IMR-90 (cell line): ENCODE data around the gene GRM8. TPM values are rescaled to one million over a fixed set of nuclear protein-coding genes. Genes with fewer than 3 reads are reported as not detected.

Experiments
- ATAC-seq: fragments of 200-7000 bp; cut with Tn5 transposase; 2 replicates; pipeline ENCODE4 v1.9.1; 2020; ENCODE audit warnings: low read depth, mild to moderate bottlenecking, moderate library complexity
- BruUV-seq: library from RNA; stranded (reverse); fragments of 400-500 nt; replicated peaks from 2 replicates; lab custom pipeline; 2021; lab: Mats Ljungman, UMichigan
- CTCF ChIA-PET: fragments of 300-600 bp; formaldehyde crosslinking; extraction: SDS; loops from one replicate; lab custom pipeline; 2021; ENCODE audit warnings: antibody characterized with exemption; lab: Yijun Ruan, JAX
- POLR2A ChIA-PET: fragments of 300-600 bp; sonication (Branson Sonifier 250); formaldehyde crosslinking; loops from one replicate; lab custom pipeline; 2022; ENCODE audit warnings: antibody characterized with exemption; ENCODE audit not compliant: unreplicated experiment; lab: Charles Lee
- DNase-seq: peaks from one replicate; pipeline ENCODE4 v3.0.0; 2013
- H2AFZ ChIP-seq: replicated peaks from 2 replicates; pipeline ENCODE3; 2013; ENCODE audit warnings: low read length, mild to moderate bottlenecking; ENCODE audit not compliant: poor library complexity
- H2AK5ac ChIP-seq: 2 replicates; pipeline ENCODE4 v1.6.1; 2013; ENCODE audit warnings: low read depth, low read length, inconsistent platforms
- H2AK9ac ChIP-seq: replicated peaks from 2 replicates; pipeline ENCODE3; 2013; ENCODE audit warnings: mild to moderate bottlenecking, low read depth, low read length, moderate library complexity; ENCODE audit not compliant: poor library complexity
- H2BK120ac ChIP-seq: 2 replicates; pipeline ENCODE4 v1.6.1; 2013; ENCODE audit warnings: low read depth, low read length, inconsistent platforms
- H2BK15ac ChIP-seq: 3 replicates; pipeline ENCODE4 v1.6.1; 2013; ENCODE audit warnings: low read depth, low read length, inconsistent platforms
- H2BK20ac ChIP-seq: 2 replicates; pipeline ENCODE4 v1.6.1; 2013; ENCODE audit warnings: low read depth, mild to moderate bottlenecking, inconsistent platforms, low read length, moderate library complexity
- H2BK5ac ChIP-seq: 2 replicates; pipeline ENCODE4 v1.6.1; 2013; ENCODE audit warnings: mild to moderate bottlenecking, low read depth, low read length, inconsistent platforms; ENCODE audit not compliant: poor library complexity, severe bottlenecking
- H3K14ac ChIP-seq: replicated peaks from 2 replicates; pipeline ENCODE4 v1.6.1; 2013; ENCODE audit warnings: low read depth, low read length, inconsistent platforms
- H3K18ac ChIP-seq: 2 replicates; pipeline ENCODE4 v1.6.1; 2013; ENCODE audit warnings: low read depth, low read length, control low read depth
- H3K23ac ChIP-seq: 2 replicates; pipeline ENCODE4 v1.6.1; 2013; ENCODE audit warnings: low read depth, low read length, inconsistent platforms
- H3K27ac ChIP-seq: 2 replicates; pipeline ENCODE4 v1.5.1; 2013; ENCODE audit warnings: mild to moderate bottlenecking, control low read depth, low read length; ENCODE audit not compliant: insufficient read depth
- H3K27me3 ChIP-seq: 2 replicates; pipeline ENCODE4 v1.6.1; 2013; ENCODE audit warnings: low read length; ENCODE audit not compliant: control insufficient read depth, insufficient read depth
- H3K36me3 ChIP-seq: 2 replicates; pipeline ENCODE4 v1.6.1; 2013; ENCODE audit warnings: low read length, mixed read lengths; ENCODE audit not compliant: control insufficient read depth, insufficient read depth
- H3K4ac ChIP-seq: 2 replicates; pipeline ENCODE4 v1.6.1; 2013; ENCODE audit warnings: low read depth, low read length, inconsistent platforms
- H3K4me1 ChIP-seq: 2 replicates; pipeline ENCODE4 v1.6.1; 2013; ENCODE audit warnings: low read length, mixed read lengths; ENCODE audit not compliant: control insufficient read depth, insufficient read depth
- H3K4me2 ChIP-seq: 2 replicates; pipeline ENCODE4 v1.6.1; 2013; ENCODE audit warnings: low read depth, mild to moderate bottlenecking, control low read depth, low read length, moderate library complexity
- H3K4me3 ChIP-seq: 2 replicates; pipeline ENCODE4 v1.5.1; 2013; ENCODE audit warnings: low read depth, mild to moderate bottlenecking, control low read depth, low read length, moderate library complexity; ENCODE audit not compliant: insufficient read depth
- H3K56ac ChIP-seq: 2 replicates; pipeline ENCODE4 v1.6.1; 2013; ENCODE audit warnings: low read length, inconsistent platforms; ENCODE audit not compliant: insufficient read depth; ENCODE audit errors: extremely low read depth
- H3K79me1 ChIP-seq, 2 experiments: 2 replicates each; pipeline ENCODE4 v1.6.1; 2013; ENCODE audit warnings: low read length in 2 of 2, inconsistent platforms in 1 of 2, low read depth in 1 of 2
- H3K9ac ChIP-seq: 2 replicates; pipeline ENCODE4 v1.6.1; 2013; ENCODE audit warnings: low read depth, low read length, control low read depth
- H3K9me1 ChIP-seq: 2 replicates; pipeline ENCODE4 v1.6.1; 2013; ENCODE audit warnings: low read length, inconsistent platforms; ENCODE audit not compliant: insufficient read depth
- H3K9me3 ChIP-seq: 2 replicates; pipeline ENCODE4 v1.6.1; 2013; ENCODE audit warnings: low read length; ENCODE audit not compliant: control insufficient read depth, insufficient read depth
- H4K20me1 ChIP-seq: 2 replicates; pipeline ENCODE4 v1.6.1; 2013; ENCODE audit warnings: low read length, inconsistent platforms; ENCODE audit not compliant: insufficient read depth
- H4K5ac ChIP-seq: 2 replicates; pipeline ENCODE4 v1.6.1; 2013; ENCODE audit warnings: mild to moderate bottlenecking, low read depth, low read length, control low read depth
- H4K8ac ChIP-seq, 2 experiments: 2 replicates each; pipeline ENCODE4 v1.6.1; 2013; ENCODE audit warnings: low read depth in 2 of 2, low read length in 2 of 2, control low read depth in 1 of 2, inconsistent platforms in 1 of 2
- H4K91ac ChIP-seq: 2 replicates; pipeline ENCODE4 v1.6.1; 2013; ENCODE audit warnings: low read depth, low read length, inconsistent platforms; ENCODE audit not compliant: insufficient read depth
- CTCF ChIP-seq: conservative IDR thresholded peaks from 2 replicates; pipeline ENCODE4 v1.5.1; 2012; ENCODE audit warnings: mild to moderate bottlenecking, low read depth, low read length, improper control_type of control experiment
- MAFK ChIP-seq: IDR thresholded peaks from 2 replicates; pipeline ENCODE4 v1.6.1; 2012; ENCODE audit warnings: low read depth, low read length, improper control_type of control experiment
- MXI1 ChIP-seq: IDR thresholded peaks from 2 replicates; pipeline ENCODE4 v1.6.1; 2012; ENCODE audit warnings: low read depth, mild to moderate bottlenecking, low read length, moderate library complexity, borderline replicate concordance
- RAD21 ChIP-seq: IDR thresholded peaks from 2 replicates; pipeline ENCODE4 v1.6.1; 2012; ENCODE audit warnings: low read length, improper control_type of control experiment
- WGBS, 2 experiments: methylation state at CpG; one replicate each; pipeline versions ENCODE4 v1.1.5 to v1.1.7; 2013; ENCODE audit warnings: missing lambda C conversion rate in 2 of 2; ENCODE audit not compliant: insufficient read length in 1 of 2; ENCODE audit errors: extremely low coverage in 2 of 2; 5-methylcytosine and 5-hydroxymethylcytosine counted together
- dilution Hi-C: fragments of 300-500 bp; cut with HindIII; formaldehyde crosslinking; loops from one replicate; pipeline ENCODE4 v1.14.3; 2018; ENCODE audit warnings: low sequenced_read_pairs; ENCODE audit not compliant: unreplicated experiment
- in situ Hi-C: fragments of 300-500 bp; cut with MboI; formaldehyde crosslinking; loops from 3 replicates; pipeline ENCODE4 v1.14.3; 2019; ENCODE audit warnings: low sequenced_read_pairs, inconsistent platforms, mixed read lengths
- intact Hi-C: fragments of 100-400 bp; cut with micrococcal nuclease; formaldehyde crosslinking; loops from 2 replicates; pipeline ENCODE4 v1.10.0; 2022
- polyA plus RNA-seq, 3 experiments: library from polyadenylated mRNA; depleted of rRNA; stranded (reverse); fragments of >200 nt; gene quantifications; 2 replicates each; pipeline ENCODE4 v1.2.3, GENCODE V29; 2012; ENCODE audit warnings: low replicate concordance in 1 of 3
- total RNA-seq: library from RNA; depleted of rRNA; stranded (reverse); fragments of >200 nt; gene quantifications from 2 replicates; pipeline ENCODE4 v1.2.3, GENCODE V29; 2012
- TF ChIP-seq, protein P1 (sequence below): fragments of 150-350 bp; IDR thresholded peaks from 2 replicates; pipeline ENCODE4 v1.6.1; 2017; ENCODE audit warnings: mild to moderate bottlenecking, antibody characterized with exemption, low read length, low read depth

Gene GRM8
- total and polyA plus RNA-seq, 2 of the 4 experiments (the other 2 are of a cell fraction): not detected

- intact Hi-C loops: no loop called here
- H3K27me3 ChIP-seq: no peaks in the 10 kb centered on the region
- no peak overlapping the region for H3K23ac ChIP-seq
- no peaks in the 10 kb centered on the region for H4K20me1 ChIP-seq
- no peak overlapping the region for H3K9ac ChIP-seq
- no peak overlapping the region for H3K56ac ChIP-seq
- no peak overlapping the region for H2AK5ac ChIP-seq
- in situ Hi-C loops: no loop called here
- no peak overlapping the region for H2BK5ac ChIP-seq
- H3K9me3 ChIP-seq: 0 out of 2 replicates have a peak, but pooled peaks cover 3% of the 10 kb centered on the region
- H3K4me2 ChIP-seq: no peak overlapping the region
- TF ChIP-seq RAD21 (no peak), MAFK (no peak), MXI1 (no peak), CTCF (no peak)
- TF ChIP-seq, protein P1, sequence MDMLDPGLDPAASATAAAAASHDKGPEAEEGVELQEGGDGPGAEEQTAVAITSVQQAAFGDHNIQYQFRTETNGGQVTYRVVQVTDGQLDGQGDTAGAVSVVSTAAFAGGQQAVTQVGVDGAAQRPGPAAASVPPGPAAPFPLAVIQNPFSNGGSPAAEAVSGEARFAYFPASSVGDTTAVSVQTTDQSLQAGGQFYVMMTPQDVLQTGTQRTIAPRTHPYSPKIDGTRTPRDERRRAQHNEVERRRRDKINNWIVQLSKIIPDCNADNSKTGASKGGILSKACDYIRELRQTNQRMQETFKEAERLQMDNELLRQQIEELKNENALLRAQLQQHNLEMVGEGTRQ: no peak
- H4K5ac ChIP-seq: no peak overlapping the region
- no peaks in the 10 kb centered on the region for H3K36me3 ChIP-seq
- no peaks in the 10 kb centered on the region for H3K9me1 ChIP-seq
- H3K18ac ChIP-seq: no peak overlapping the region
- DNase-seq: no peak
- H2AFZ ChIP-seq: no peak overlapping the region
- dilution Hi-C loops: no loop called here
- H4K91ac ChIP-seq: no peak overlapping the region
- no CpG with 5 or more reads among the region's 2 CpGs for WGBS, 2 experiments
- no peaks in the 10 kb centered on the region for H3K79me1 ChIP-seq
- H3K4me1 ChIP-seq: no peaks in the 10 kb centered on the region
- no peak overlapping the region for H2AK9ac ChIP-seq
- H2BK20ac ChIP-seq: no peak overlapping the region
- POLR2A ChIA-PET: no interaction called here
- no peak overlapping the region for H3K14ac ChIP-seq
- H3K27ac ChIP-seq: no peak overlapping the region
- ATAC-seq: no peak
- no peak overlapping the region for H3K4ac ChIP-seq
- H3K4me3 ChIP-seq: no peak overlapping the region
- CTCF ChIA-PET: interaction anchor here (0.6 kb wide), 1 partner anchor 150 kb away, joined by 3 read pairs; no protein-coding TSS in a partner anchor
- no peak overlapping the region for H4K8ac ChIP-seq
- no peak overlapping the region for H2BK120ac ChIP-seq
- BruUV-seq: no TSS peak
- H2BK15ac ChIP-seq: no peak overlapping the region
Observed at GRCh38 chr7:127189074-127189473, 63.7 kb downstream of the GRM8 start.
